ENCODE measurements around the gene VEGFA. TPM values are rescaled to one million over a fixed set of nuclear protein-coding genes. Genes with fewer than 3 reads are reported as not detected.

Gene VEGFA
- total RNA-seq, 1 experiment from 2014 or later, result 154 TPM

Small RNAs within 50 kb of the gene (small RNA-seq; reads per million reads assigned to genes)
- gene AL136131.3, result not detected

Other genes starting within 250 kb of the VEGFA start
- gene XPO5, start 194.2 kb upstream of the VEGFA start, total RNA-seq (2014; rRNA removed; shearing (Covaris generic)), result 65.9 and 71.0 TPM in 2 replicates
- 4.7 and 6.6 TPM in 2 replicates for gene POLH, start 194.0 kb upstream of the VEGFA start, total RNA-seq (2014; rRNA removed; shearing (Covaris generic))
- gene GTPBP2, start 140.9 kb upstream of the VEGFA start, total RNA-seq (2014; rRNA removed; shearing (Covaris generic)), result 71.9 and 83.1 TPM in 2 replicates
- 32.1 and 36.8 TPM in 2 replicates for gene MAD2L1BP, start 134.4 kb upstream of the VEGFA start, total RNA-seq (2014; rRNA removed; shearing (Covaris generic))
- gene RSPH9, start 125.2 kb upstream of the VEGFA start, total RNA-seq (2014; rRNA removed; shearing (Covaris generic)), result not detected in 2 replicates
- 112 and 125 TPM in 2 replicates for gene MRPS18A, start 82.4 kb upstream of the VEGFA start, total RNA-seq (2014; rRNA removed; shearing (Covaris generic))